Endodermal cell (in vitro differentiated cells): ENCODE measurements around the gene CGREF1. TPM values are rescaled to one million over a fixed set of nuclear protein-coding genes. Genes with fewer than 3 reads are reported as not detected.
"Not testable (repeated sequence)": the region's sequence is repeated elsewhere in the genome, so short reads cannot be mapped to it uniquely, and the experiment has no call there.

Experiments used
- DNase-seq: peaks from one replicate; pipeline ENCODE4 v3.0.0-alpha.2; 2017
- H3K27ac ChIP-seq: 2 replicates; pipeline ENCODE4 v1.5.1; 2013; ENCODE audit warnings: mild to moderate bottlenecking, low read depth, low read length, moderate library complexity
- H3K27me3 ChIP-seq: 2 replicates; pipeline ENCODE4 v1.6.1; 2013; ENCODE audit warnings: mild to moderate bottlenecking, low read length, moderate library complexity; ENCODE audit not compliant: insufficient read depth, control insufficient read depth, poor library complexity, severe bottlenecking
- H3K36me3 ChIP-seq: 2 replicates; pipeline ENCODE4 v1.7.0; 2013; ENCODE audit warnings: mild to moderate bottlenecking, low read length, moderate library complexity; ENCODE audit not compliant: control insufficient read depth, insufficient read depth
- H3K4me1 ChIP-seq: one replicate; pipeline ENCODE4 v1.7.0; 2013; ENCODE audit warnings: low read length; ENCODE audit not compliant: control insufficient read depth, insufficient read depth
- H3K4me3 ChIP-seq: 2 replicates; pipeline ENCODE4 v1.5.1; 2013; ENCODE audit warnings: mild to moderate bottlenecking, low read length, moderate library complexity
- H3K9ac ChIP-seq: 2 replicates; pipeline ENCODE4 v1.6.1; 2013; ENCODE audit warnings: mild to moderate bottlenecking, low read length, moderate library complexity; ENCODE audit not compliant: poor library complexity, severe bottlenecking; ENCODE audit errors: extremely low read depth
- H3K9me3 ChIP-seq: 2 replicates; pipeline ENCODE4 v1.6.1; 2013; ENCODE audit warnings: mild to moderate bottlenecking, low read length, moderate library complexity; ENCODE audit not compliant: control insufficient read depth
- H3K27ac Mint-ChIP-seq: 2 replicates; pipeline ENCODE4 v1.8.0; 2020; ENCODE audit warnings: mixed read lengths
- H3K27me3 Mint-ChIP-seq: 2 replicates; pipeline ENCODE4 v1.8.0; 2021; ENCODE audit warnings: mild to moderate bottlenecking, mixed read lengths; ENCODE audit not compliant: insufficient read depth
- H3K36me3 Mint-ChIP-seq: 2 replicates; pipeline ENCODE4 v1.8.0; 2020; ENCODE audit warnings: low read depth, mixed read lengths
- H3K4me1 Mint-ChIP-seq: 2 replicates; pipeline ENCODE4 v1.8.0; 2020; ENCODE audit warnings: mixed read lengths
- H3K4me3 Mint-ChIP-seq: 2 replicates; pipeline ENCODE4 v1.8.0; 2020; ENCODE audit warnings: mild to moderate bottlenecking, moderate library complexity, mixed read lengths
- H3K9me3 Mint-ChIP-seq: 2 replicates; pipeline ENCODE4 v1.8.0; 2020; ENCODE audit warnings: mild to moderate bottlenecking, mixed read lengths
- WGBS, 2 experiments: methylation state at CpG; one replicate each; pipeline versions ENCODE4 v1.1.5 to v1.1.7; 2013; ENCODE audit warnings: missing lambda C conversion rate in 2 of 2, mixed read lengths in 1 of 2; ENCODE audit not compliant: insufficient coverage in 1 of 2, insufficient read length in 1 of 2; 5-methylcytosine and 5-hydroxymethylcytosine counted together
- total RNA-seq, 2 donors: library from RNA; stranded (reverse); fragmentation: NEBNext Ultra II Directional in 1 of 2; extraction: Animal tissue kit (Norgen Biotek cat#: 25700) in 1 of 2; gene quantifications; 2 replicates in 1 of 2; 3 replicates in 1 of 2; pipeline ENCODE4 v1.2.1, GENCODE V29; 2021
- TF ChIP-seq, protein P1 (sequence below): fragments of 200-600 bp; sonication (generic); conservative IDR thresholded peaks from 2 replicates; pipeline ENCODE4 v1.5.0; 2021; ENCODE audit warnings: antibody characterized with exemption, mild to moderate bottlenecking

Gene CGREF1
- total RNA-seq, 2 donors from 2014 or later: 0.20 to 0.33 TPM

DNA sequence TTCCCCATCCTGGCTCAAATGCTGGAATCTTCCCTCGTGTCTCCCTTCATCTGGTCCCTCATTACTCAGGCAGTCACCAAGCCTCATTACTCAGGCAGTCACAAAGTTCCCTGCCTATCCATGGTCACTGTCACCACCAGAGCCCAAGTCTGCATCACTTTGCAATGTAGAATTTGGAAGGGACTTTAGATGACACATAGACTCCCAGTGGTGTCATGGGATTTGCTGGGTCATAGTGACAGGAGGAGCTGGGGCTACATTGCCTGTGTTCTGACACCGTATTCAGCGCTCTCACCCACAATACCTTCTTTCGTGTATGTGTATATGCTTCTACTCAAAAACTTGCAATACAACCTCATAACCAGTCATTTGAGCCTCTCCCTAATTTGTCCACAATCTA, 42.6 kb downstream of the CGREF1 start:
- H3K36me3 Mint-ChIP-seq: no peaks in the 10 kb centered on the region
- no peaks in the 10 kb centered on the region for H3K9me3 Mint-ChIP-seq
- Histone ChIP-seq H3K27ac (no peak overlapping the region), H3K36me3 (no peaks in the 10 kb centered on the region), H3K9me3 (no peaks in the 10 kb centered on the region), H3K9ac (no peak overlapping the region), H3K4me3 (no peak overlapping the region), H3K4me1 (peaks cover 4% of the 10 kb centered on the region), H3K27me3 (no peaks in the 10 kb centered on the region)
- TF ChIP-seq, protein P1, sequence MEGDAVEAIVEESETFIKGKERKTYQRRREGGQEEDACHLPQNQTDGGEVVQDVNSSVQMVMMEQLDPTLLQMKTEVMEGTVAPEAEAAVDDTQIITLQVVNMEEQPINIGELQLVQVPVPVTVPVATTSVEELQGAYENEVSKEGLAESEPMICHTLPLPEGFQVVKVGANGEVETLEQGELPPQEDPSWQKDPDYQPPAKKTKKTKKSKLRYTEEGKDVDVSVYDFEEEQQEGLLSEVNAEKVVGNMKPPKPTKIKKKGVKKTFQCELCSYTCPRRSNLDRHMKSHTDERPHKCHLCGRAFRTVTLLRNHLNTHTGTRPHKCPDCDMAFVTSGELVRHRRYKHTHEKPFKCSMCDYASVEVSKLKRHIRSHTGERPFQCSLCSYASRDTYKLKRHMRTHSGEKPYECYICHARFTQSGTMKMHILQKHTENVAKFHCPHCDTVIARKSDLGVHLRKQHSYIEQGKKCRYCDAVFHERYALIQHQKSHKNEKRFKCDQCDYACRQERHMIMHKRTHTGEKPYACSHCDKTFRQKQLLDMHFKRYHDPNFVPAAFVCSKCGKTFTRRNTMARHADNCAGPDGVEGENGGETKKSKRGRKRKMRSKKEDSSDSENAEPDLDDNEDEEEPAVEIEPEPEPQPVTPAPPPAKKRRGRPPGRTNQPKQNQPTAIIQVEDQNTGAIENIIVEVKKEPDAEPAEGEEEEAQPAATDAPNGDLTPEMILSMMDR: no peak
- DNase-seq: no peak
- WGBS, 2 experiments: 91% methylated on average over 4 of the region's 4 CpGs
- no peak overlapping the region for H3K27ac Mint-ChIP-seq
- no peak overlapping the region for H3K4me3 Mint-ChIP-seq
- H3K4me1 Mint-ChIP-seq: peaks cover 17% of the 10 kb centered on the region
- H3K27me3 Mint-ChIP-seq: peaks cover 7% of the 10 kb centered on the region

- DNase-seq, H3K4me3 Mint-ChIP-seq, H3K36me3 Mint-ChIP-seq, H3K27me3 Mint-ChIP-seq, H3K4me1 ChIP-seq, H3K27me3 ChIP-seq, H3K4me3 ChIP-seq, H3K9me3 Mint-ChIP-seq, H3K36me3 ChIP-seq, H3K27ac ChIP-seq, H3K9me3 ChIP-seq, H3K27ac Mint-ChIP-seq, H3K9ac ChIP-seq: not testable (repeated sequence)
- WGBS, 2 experiments: 69 to 89% methylated on average over 6 of the region's 6 CpGs
- H3K4me1 Mint-ChIP-seq: peaks cover 22% of the 10 kb centered on the region
These were observed 43.4 kb downstream of the CGREF1 start for GRCh38 chr2:27075566-27075871.

- Mint-ChIP-seq H3K36me3 (peaks cover 3% of the 10 kb centered on the region), H3K27ac (no peak overlapping the region)
- TF ChIP-seq, protein P1: no peak
These were observed 44.0 kb downstream of the CGREF1 start for GRCh38 chr2:27074738-27075565.

More at GRCh38 chr2:27074738-27075565, 44.0 kb downstream of the CGREF1 start:
- peaks cover 7% of the 10 kb centered on the region for H3K27me3 Mint-ChIP-seq
- no peak overlapping the region for H3K4me3 ChIP-seq
- H3K4me1 ChIP-seq: peaks cover 7% of the 10 kb centered on the region
- H3K27me3 ChIP-seq: no peaks in the 10 kb centered on the region
- no peak overlapping the region for H3K27ac ChIP-seq
- no peak for DNase-seq
- no peak overlapping the region for H3K4me3 Mint-ChIP-seq
- H3K4me1 Mint-ChIP-seq: peaks cover 24% of the 10 kb centered on the region
- H3K9me3 Mint-ChIP-seq: no peaks in the 10 kb centered on the region
- 93 to 94% methylated on average over 2 to 4 of the region's 4 CpGs for WGBS, 2 experiments
- no peaks in the 10 kb centered on the region for H3K9me3 ChIP-seq
- H3K36me3 ChIP-seq: peaks cover 3% of the 10 kb centered on the region
- H3K9ac ChIP-seq: no peak overlapping the region
